T-helper 22 cell (primary cell): ENCODE data around the gene REEP1.
"Not testable (repeated sequence)": the region's sequence is repeated elsewhere in the genome, so short reads cannot be mapped to it uniquely, and the experiment has no call there.

Experiments used
- DNase-seq: peaks from one replicate; pipeline ENCODE4 v3.0.0-alpha.2; 2020; ENCODE audit warnings: low read depth

The REEP1 gene

DNA sequence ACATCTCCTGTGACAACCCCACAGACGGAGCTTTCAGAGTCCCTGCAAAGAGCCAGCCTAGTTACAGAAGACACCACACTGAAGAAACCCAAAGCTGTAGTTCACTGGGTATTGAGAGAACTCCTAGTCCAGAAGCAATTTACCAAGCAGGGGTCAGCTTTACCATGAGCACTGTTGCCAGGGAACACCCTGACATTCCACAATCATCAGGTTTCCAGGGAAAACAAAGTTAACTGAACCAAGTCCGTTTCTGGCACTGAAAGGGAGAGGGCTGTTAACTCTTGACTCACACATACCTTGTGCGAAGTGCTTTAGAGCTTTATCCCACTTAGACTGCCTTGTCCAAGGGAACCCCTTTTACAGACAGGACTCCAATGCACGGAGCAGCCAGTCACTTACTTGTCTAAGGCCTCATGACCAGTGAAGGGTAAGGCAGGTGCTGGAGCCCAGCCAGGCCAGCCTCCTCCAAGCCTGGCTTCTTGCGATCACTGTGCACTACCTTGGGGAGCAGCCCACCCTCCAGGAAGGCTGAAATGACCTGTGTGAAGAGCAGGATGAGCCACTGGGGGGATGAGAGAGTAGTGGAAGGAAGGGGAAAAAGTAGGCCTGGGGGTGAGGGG lies 53.9 kb downstream of the REEP1 start:
- DNase-seq: no peak

DNA sequence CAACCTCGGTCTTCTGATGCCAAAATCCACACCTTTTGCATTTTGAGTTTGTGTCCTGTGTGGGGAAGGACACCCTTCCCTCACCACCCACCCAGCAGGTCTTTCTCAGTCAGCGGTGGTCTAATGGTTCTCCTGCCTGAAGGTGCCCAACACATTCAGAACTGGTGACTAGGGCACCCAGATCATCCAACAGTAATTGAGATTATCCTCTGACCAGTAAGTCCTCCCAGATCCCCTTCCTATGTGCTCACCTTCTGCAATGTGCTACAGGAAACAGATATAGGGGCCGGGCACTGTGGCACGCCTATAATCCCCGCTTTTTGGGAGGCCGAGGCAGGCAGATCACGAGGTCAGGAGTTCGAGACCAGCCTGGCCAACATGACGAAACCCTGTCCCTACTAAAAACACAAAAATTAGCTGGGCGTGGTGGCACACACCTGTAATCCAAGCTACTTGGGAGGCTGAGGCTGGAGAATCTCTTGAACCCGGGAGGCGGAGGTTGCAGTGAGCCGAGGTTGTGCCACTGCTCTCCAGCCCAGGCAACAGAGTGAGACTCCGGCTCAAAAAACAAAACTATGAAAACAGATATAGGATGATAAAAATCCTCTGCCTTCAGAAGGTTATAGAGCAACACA lies 56.2 kb downstream of the REEP1 start:
- no peak for DNase-seq

DNA sequence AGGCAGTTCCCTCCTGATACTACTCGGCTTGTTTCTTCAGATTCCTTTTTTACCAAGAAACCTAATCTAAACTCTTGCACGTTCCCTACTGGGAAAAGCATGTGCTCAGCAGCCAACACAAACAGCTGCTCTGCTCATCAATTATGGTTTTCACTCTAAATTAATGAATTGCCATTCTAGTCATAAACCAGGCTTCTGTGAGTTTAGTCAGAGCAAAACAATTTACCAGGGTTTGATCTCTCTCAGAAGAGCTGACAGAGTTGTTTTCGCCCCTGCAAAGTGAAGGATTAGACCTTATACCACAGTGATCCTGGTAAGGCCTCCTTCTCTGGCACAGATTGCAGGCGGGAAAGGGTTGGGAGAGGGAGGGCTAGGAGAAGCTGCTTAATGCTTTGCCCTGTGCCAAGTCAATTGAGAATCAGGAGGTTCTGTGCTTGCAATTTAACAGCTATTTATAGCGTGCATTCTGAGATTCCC lies 57.2 kb downstream of the REEP1 start:
- DNase-seq: no peak

DNA sequence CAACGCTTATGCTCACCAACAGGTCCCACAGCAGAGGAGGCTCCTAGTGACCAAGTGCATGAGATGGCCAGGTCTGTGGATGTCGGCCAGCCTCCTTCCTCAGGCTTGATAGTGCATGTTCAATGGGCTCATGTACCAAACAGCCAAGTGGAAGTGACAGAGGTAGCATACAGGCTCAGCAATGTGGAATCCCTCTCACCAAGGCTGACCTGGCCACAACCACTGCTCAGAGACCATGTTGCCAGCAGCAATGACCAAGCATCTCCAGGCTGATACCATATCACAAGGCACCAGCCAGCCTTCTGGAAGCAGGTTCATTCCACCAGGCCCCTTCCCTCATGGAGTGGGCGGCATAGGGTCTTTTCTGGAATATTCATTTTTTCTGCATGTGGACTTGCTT lies 61.5 kb downstream of the REEP1 start:
- no peak for DNase-seq

DNA sequence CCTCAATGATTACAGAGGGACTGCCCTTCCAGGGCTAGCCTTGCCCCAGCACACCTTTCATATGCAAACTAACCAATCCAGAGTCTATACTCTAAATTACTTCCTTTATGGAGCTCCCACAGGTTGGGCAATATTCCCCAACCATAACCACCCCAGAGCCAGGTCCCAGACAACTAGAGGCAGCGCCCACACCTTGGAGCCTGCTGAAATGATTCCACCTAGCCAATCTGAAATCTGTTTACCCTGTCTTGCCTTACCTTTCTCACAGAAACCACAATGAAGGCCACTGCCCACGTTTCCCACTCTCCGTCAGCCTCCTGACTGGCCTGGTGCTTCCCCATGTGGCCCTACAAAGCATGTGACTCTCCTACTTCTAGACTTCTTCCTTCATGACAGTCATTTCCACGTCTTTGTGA lies 62.0 kb downstream of the REEP1 start:
- DNase-seq: no peak

DNA sequence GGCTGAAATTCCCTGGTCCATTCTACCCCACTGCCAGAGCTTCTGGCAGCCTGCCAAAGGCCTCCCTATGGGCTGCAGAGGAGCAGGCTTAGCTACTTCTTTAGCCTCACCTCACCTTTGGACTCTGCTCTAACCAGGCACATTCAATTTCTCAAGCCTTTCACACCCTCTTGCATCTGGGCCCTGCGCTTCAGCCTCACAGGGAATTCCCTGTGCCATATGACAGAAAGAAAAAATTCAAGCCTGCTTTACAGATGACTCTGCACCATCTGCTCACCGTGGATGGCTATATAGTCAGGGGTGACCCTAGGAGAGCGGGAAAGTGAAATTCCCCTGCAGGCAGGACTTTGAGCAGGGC lies 62.5 kb downstream of the REEP1 start:
- no peak for DNase-seq

DNA sequence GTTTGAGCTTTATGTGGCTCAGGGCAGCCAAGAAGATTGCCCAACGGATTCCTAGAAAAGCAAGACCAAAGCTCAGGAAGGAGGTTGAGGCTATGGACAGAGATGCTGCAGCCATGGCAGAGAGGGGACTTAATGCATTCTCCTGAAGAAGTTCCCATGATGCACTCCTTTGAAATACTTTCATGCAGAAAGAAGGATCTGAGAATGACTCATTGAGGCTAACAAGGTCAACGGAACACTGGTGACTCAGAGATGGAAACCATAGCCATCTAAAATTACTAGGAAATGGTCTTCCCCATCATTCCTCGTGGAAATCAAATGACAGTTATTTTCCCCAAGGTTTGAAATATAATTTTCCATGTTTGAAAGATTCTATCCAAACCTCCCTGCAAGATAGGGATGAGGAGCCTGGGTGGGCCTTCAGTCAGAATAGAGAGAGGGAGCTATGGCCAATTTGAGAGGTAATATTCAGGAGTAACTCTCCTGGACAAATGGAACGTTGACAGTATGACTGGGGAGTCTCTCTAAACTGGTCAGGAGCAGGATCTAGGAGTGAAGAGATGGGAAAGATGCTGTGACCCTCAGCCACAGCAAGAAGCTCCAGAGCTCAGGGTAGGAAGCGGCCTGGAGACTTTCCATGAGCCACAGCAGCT lies 63.0 kb downstream of the REEP1 start:
- DNase-seq: no peak

DNA sequence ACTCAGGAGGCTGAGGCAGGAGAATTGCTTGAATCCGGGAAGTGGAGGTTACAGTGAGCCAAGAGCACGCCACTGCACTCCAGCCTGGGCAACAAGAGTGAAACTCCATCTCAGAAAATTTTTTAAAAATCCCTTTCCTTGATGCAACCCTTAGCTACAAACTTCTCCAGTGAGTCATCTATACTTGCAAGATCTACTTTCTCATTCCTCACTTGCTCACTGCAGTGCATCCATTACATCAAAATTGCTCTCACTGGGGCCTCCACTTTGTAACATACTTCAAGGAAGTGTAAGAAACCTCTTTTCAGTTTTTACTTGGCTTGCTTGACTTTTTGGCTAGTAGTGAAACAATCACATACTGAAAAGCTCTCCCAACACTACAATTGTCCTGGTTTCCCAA lies 65.3 kb downstream of the REEP1 start:
- DNase-seq: no peak

DNA sequence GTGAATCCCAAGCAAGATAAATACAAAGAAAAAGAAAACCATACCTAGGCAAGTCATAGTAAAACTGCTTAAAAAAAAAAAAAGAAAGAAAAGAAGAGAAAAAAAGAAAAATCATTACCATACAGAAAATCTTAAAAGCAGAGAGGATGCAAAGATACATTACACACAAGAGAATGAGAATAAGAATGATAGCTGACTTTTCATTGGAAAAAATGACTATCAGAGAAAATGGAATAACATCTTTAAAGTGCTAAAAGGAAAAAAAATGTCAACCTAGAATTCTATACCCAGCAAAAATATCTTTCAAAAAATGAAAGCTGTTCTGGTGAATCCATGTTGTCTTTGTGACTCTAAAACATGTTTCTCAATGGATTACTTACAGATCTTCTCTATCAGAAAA lies 66.2 kb downstream of the REEP1 start:
- no peak for DNase-seq

DNA sequence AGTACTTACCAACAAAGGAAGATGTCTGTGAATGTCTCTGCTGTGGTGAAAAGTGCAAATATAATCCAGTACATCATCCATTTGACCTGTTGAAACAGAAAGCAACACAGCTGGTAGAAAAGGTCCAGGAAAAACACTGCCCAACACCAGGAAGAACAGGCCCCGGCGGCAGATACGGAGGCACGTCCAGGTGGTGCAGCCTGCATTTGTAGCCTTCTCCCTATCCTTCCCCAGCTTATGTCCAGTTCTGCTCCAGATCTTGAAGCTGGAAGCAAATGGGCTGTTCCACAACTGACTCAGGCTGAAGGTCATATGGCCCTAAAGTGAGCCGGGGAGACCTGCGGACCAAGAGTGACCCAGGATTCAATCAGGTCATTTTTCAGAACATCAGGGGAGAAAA lies 73.5 kb downstream of the REEP1 start:
- no peak for DNase-seq

DNA sequence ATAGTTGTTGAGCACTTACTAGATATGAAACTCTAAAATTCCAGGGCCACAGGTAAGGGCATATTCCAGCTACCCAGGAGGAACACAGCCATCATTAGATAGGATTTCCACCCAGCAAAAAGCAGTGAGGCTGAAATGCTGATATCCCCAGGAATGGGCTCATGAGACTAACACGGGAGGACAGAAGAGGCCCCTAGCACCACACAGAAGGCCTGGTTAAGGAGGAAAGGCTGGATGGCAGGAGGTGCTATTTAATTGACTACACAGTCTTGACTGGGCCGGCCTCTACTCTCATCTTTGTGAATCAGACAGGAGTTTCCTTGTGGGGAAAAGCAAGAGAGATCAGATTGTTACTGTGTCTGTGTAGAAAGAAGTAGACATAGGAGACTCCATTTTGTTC lies 76.4 kb downstream of the REEP1 start:
- no peak for DNase-seq

DNA sequence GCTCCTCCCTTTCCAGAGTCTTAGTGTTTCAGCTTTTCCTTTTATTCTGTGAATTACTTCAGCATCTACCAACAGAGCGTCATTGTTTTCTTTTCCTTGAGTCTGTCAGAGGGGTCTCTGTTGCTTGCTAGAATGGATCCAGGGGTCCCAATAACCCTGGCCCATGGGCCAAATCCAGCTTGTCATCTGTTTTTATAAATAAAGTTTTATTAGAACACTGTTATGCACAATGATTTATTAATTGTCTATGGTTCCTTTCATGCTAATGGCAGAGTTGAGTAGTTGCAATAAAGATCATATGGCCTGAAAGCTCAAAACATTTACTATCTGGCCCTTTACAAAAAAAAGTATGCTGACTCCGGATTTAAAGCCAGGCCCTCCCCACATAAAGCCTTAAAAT lies 79.3 kb downstream of the REEP1 start:
- DNase-seq: no peak

DNA sequence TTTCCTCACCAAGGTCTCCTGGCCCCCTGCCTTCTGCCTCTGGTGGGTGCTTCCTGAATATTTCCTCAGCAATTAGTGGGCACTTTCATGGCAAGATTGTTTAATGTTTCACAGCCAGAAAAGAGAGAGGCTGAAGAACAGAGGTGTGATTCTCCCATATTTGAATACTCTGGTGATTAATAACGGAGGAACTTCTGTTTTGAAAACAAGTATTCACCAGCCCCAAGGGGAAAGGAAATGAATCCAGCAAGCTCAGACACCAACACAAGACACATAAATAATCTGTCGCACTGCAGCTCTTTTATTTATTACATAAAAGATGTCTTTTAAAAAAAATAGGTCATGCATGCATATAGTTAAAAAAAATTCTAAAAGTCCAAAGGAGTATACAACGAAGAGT lies 80.4 kb downstream of the REEP1 start:
- no peak for DNase-seq

DNA sequence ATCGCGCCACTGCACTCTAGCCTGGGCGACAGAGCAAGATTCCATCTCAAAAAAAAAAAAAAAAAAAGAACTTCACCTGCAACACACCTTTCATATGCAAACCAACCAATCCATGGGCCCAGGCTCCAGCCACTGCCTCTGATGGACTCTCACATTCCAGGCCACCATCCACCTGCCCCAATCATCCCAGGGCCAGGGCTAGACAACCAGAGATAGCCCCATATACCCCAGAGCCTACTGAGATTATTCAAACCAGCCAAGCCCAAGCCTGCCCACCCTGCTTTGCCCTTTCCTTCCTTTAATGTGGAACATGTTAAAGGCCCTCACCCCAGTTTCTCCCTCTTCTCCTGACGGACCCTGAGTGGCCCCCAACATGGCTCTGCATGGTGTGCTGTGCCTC lies 81.1 kb downstream of the REEP1 start:
- DNase-seq: no peak

DNA sequence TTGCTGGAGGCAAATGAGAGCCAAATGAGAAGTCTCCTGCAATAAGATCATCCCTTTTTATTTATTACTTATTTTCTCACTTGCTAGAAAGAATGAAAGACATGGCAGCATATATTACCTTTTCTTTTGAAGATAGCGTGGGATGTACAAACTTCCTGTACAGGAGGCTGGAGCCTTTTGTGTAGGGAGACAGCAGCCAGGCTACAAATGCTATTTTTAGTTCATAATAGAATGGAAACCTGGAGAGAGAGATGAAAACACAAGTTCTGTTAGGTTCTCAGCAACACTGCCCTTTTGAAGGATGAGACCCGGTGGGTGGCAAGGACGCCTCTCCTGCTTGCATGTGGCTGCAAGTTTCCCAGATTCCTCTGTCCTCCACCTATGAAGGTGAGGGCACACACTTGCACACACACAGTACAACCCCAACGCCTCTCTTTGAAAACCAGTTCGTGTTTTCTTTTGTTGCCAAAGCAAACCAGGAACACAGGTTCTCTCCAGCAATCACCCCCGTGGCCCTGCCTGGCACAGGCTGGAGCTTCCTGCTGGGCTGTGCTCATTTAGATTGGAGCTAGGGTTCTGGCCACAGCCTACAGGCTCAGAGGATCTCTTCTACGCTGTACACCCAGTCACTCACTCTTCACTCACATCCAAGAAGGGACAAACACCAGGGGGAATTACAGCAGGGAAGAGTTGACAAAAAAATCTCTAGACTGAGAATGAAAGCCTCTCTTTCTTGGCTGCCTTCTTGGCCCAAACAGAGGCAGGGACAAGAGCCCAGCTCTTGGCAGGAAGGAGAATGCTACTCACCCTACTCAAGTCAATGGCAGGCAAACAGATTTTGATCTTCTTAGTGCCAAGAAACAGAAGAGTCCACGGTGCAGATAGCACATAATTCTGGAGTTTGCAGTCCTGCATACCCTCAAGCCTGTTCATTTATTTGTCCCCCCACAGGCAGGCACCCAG lies 82.6 kb downstream of the REEP1 start:
- DNase-seq: no peak

DNA sequence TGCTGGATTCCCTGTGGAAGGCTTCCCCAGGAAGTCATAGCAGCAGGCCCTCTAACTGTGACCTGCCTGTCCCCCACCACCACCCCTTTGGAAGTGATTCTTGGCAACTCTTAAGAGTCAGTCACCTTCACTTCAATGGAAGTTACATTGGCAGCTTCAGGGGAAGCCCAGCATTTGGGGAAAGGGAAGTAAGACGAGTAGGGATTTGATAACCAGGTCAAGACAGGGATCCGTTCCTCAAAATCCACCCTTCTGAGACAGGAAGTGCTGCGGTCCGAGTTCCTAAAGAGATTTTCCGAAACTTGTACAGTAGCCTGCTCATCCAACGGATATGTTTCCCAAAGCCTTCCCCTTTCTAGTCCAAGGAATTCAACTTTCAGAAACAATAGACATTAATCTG lies 84.0 kb downstream of the REEP1 start:
- no peak for DNase-seq

DNA sequence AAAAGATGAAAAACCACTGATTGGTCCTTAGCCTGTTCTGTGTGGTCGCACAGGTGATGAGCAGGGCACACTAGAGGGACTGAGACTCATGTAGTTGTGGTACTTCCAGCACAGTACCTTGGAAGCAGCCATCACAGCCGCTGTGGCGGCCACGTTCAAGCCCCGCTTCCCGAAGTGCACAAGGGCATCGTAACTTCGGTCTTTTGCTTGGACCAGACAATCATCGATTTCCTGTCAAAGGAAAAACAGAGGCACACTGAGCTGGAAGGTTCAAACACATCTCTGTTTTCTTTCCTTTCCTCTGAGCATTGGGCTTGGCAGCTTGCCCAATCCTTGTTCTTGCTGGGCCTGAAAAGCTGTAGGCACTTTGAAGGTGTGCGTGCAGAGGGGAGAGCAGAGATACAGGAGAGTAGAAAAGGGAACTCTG lies 85.6 kb downstream of the REEP1 start:
- no peak for DNase-seq

DNA sequence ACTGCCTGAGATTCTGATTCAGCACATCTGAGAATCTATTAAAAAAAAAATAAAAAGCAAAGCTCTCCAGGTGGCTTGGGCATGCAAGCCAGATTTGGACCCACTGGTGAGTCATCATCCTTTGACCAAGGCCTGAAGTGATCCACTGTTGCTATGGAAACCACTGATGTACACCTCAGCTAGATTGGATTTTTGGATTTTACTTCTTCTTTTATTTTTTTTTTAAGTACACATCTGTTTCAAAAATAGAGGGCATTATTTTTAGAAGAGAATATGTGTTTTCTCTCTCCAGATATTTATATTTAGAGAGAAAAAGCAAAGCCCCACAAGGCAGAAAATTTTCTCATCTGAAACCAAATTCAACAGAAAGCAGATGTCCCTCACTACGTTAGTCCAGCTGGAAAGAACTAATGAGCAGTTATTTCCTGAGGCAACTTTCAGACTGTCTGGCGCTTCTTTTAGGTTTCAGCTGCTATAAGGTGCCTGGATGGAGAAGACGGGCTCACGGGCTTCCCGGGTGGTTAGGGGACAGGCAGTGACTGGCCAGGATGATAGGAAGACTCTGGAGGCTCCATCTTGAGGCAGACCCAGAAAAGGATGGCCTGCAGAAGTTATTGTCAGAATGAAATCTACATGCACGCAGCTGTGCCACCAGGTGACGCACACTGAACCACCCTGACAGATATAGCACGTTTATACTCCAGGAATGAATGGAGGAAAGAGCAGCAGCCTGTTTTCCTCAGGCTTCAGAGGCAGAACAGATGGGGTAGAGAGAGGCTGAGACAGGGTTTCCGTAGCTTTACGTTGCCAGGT lies 87.6 kb downstream of the REEP1 start:
- no peak for DNase-seq

DNA sequence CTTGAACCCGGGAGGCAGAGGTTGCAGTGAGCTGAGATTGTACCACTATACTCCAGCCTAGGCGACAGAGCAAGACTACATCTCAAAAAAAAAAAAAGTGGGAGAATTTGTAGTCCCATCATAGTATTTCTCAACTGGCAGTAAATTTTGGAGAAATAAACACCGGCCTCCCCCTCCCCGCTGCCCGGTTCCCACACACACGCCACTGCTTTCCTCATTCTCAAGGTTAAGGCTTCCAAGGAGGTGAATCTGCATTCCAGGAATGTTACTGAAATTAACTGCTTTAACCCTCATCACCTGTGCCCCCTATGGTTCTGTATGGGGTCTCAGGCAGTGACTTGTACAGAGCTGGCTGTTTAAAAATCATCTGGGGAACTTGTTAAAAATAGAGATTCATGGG lies 88.2 kb downstream of the REEP1 start:
- no peak for DNase-seq

DNA sequence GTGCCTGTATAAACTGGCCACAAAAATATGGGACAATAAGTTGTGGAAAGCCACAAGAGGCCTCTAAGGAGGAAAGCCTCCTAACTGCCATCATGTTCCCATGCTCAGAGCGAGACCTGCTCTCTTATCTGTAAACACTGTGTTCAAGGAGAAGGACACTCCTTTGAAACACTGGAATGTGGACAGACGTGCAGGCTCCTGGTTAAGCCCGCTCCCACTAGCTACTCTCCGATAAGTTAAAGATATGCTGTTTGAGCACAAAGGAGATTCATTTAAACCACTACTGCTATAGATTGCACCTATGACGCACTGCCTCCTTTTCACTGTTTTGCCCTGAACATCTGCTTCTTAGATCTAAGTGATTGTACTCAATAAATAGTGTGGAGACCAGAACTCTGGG lies 92.2 kb downstream of the REEP1 start:
- DNase-seq: not testable (repeated sequence)

DNA sequence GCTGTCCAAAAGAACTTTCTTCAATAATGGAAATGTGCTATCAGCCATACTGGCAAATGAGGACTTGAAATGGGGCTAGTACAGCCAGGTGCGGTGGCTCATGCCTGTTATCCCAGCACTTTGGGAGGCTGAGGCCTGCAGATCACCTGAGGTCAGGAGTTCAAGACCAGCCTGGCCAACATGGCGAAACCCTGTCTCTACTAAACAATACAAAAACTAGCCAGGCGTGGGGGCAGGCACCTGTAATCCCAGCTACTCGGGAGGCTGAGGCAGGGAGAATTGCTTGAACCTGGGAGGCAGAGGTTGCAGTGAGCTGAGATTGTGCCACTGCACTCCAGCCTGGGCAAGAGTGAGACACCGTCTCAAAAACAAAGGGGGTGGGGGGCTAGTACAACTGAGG lies 92.6 kb downstream of the REEP1 start:
- DNase-seq: not testable (repeated sequence)
